RPMI7951 (cell line): ENCODE measurements around the gene MAD1L1. TPM values are rescaled to one million over a fixed set of nuclear protein-coding genes. Genes with fewer than 3 reads are reported as not detected.
"Not testable (repeated sequence)": the region's sequence is repeated elsewhere in the genome, so short reads cannot be mapped to it uniquely, and the experiment has no call there.

Experiments
- DNase-seq: peaks from one replicate; pipeline ENCODE4 v3.0.0-alpha.2; 2012; ENCODE audit warnings: low read depth
- total RNA-seq: library from RNA; depleted of rRNA; stranded (reverse); fragments of >200 nt; shearing (Covaris generic); gene quantifications from 2 replicates; pipeline ENCODE4 v1.2.3, GENCODE V29; 2014

The MAD1L1 gene
- total RNA-seq, 1 experiment from 2014 or later = 133 TPM

DNA sequence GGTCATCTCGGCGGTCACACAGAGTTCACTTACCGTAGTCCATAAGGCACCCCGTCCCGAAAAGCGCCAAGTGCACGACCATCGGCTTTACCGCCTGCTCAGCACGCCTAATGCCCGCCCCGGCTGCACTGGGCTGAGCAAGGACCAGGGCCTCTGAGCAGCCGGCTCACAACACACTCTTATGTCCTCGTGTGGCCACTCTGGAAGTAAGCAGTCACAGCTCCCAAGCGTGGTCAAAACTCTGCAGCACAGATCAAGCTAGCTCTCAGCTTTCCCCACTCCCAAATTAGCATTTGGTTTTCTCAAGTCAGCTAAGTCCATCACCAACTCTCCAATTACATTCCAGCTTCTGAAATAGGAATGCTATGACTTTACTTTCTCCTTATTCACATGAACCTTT lies 57.7 kb downstream of the MAD1L1 start:
- DNase-seq = no peak

DNA sequence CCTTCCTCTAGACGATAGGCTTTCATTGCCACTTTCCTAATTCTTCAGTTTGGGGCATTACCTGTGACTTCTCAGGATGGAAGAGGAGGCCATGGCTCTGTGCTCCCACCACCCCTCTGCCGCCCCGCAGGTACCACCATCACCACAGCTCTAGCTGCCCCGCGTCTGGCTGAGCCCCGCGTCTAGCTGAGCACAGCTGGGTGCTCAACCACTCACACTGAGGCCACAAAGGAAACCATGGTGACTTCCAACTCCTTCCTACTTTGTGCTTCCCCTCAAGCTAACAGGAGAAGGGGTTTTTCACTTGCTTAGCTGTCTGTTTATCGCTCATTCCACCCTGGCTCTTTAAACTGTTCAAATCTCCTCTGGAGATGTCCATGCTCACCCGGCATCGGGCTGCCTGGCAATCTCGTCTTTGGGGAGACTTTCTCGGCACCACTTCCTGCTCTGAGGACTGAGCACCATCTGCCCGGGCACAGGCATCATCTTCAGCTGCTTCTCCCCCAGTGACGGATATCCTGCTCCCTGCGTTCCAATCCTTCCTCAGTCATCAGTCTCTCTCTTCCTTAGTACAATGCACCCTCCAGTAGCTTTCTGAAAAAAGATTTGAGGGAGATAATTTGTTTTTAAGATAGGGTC lies 59.4 kb downstream of the MAD1L1 start:
- no peak for DNase-seq

DNA sequence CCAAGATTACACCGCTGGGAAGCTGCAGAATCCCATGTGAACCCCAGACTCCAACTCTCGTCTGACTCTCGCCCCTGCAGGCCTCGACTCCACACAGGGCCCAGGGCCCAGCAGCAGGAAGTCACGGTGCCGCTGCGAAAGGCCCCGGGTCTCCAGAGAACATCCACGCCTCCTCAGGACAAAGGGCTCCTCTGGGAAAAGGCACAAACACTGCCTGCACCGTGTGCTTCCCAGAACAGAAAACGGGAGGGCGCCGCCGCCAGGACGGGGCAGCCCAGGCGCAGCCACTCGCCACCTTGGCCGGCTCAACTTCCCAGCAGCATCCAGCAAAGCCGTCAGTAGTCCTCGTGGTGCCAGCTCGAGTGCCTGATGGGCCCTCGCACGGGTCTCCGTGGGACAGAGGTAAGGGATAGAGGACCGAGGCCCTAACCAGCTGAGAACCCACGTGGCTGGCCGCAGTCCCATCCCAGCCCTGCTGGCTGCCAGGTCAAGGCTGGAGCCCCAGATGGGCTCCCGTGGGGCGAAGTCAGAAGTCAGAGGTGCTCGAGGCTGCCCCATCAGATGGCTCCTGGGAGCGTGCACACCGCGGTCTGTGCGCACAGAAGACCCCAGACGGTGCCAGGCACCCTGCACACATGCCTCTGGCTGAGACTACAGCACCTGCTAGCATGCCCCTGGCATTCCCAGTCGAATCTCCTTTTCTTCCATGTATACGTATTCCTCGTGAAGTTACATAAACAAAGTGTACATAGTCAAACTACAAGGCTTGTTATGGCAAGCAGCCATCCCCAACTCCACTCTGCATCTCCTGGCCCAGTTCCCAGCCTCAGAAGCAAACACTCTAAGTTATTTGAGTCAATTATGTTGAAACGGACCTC lies 60.2 kb downstream of the MAD1L1 start:
- peak; percentile 38 for DNase-seq

DNA sequence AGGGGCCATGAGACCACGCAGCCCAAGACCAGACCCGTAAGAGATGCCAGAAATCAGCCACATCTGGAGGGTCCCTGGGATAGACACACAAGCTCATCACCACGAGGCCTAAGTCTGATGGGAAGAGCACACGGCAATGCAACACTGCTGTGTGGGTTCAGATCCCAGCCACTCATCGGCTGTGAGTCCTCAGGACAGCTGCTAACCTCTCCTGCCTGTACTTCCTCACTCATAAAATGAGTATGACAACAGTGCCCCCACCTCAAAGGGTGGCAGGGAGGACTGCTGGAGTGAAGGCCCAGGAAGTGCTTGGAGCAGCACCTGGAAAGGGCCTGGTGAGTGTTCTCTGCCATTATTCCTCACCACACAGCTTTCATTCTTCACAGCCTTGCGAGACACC lies 60.9 kb downstream of the MAD1L1 start:
- no peak for DNase-seq

DNA sequence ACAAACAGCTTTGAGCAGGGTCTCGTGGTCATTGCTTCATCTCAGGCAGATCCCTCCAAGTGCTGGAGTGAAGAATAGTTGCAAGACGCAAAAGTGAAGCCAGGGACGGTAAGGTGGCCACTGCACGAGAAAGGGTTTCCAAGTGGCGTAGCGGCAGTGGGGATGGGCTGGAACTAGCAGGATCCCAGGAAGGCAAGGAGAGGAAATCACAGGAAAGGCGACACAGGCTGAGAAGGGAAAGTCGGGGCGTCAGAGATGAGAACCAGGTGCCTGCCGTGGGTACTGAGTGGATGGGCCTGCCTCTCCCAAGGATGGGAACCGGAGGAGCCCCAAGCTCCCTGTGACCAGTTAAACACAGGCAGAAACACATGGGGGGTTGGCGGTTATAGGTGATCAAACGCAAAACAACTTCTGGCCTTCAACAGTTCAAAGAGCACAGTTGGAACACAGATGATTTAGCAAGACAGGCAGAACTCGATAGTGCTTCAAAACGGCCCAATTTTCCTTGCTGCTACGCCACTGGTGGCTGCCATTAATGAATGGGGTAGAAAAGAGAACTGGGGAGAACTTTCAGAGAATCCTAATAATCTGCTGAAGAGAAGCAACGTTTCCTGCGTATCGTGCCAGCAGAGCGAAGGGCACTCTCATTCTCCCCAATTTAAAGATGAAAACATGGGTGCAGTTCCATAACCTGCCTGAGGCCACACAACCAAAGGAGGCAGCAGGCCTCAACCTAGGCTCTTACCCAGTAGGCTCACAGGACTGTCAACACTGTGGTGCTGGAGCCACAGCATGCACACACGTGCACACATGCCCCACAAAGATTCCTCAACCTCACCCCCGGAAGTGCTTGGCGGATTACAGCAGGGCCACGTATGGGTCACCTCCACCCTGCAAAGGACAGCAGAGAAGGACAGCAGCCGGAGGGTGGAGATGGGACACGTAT lies 61.9 kb downstream of the MAD1L1 start:
- no peak for DNase-seq

DNA sequence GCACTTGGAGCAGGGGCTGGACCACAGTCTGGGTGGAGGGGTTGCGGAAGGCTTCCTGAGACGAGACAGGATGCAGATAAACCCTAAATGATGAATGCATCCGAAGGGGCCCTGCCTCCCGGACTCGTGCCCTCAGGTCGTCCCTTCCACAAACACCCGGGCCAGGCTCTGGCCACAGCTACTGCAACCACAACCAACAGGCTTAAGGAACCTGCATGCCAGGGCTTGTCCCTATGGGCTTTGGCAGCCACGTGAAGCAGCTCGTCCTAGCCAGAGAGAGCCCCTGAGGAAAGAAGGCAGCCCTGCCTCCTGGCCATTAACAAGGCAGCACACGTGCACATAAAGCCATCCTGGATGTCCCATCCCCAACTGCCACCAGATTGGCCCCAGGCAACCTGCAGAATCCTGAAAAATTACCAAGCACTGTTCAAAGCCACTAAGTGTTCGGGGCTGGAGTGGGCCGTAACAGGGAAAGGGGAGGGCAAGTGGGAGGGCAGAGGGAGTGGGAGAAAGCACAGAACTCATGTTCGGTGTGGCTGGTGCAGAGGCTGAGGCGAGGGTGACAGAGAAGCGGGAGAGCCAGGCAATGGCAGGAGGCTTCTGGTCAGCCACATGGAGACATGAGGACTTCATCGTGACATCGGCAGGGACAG lies 62.7 kb downstream of the MAD1L1 start:
- DNase-seq = peak; percentile 52

DNA sequence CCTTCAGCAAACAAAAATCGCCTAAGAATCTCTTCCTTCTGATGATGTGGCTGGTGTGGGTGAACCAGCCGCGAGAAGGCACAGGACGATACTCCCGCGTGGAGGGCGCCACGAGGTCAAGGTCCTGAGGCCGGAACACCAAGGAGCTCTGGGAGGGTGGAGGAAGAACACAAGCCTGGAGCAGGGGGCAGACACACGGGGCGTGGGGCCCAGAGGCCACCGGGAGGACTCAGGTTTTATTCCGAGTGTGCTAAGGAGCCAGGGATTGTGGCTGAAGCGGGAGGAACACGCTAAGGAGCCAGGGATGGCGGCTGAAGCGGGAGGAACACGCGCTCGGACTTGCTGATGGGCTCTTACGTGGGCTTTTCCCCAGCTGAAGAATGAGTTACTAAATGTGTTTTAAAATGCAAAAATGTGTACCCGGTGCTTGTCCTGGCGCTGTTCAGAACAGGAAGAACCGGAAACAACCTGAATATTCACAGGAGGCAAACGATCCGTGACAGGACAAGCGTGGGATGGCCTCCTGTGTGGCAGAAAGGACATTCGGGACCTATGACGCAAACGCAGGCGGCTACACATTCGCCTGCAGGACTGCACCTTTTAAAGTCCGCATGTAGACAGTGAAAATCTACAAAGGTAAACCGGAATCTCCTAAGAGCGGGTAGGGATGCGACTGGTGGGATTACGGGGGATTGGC lies 64.0 kb downstream of the MAD1L1 start:
- no peak for DNase-seq

DNA sequence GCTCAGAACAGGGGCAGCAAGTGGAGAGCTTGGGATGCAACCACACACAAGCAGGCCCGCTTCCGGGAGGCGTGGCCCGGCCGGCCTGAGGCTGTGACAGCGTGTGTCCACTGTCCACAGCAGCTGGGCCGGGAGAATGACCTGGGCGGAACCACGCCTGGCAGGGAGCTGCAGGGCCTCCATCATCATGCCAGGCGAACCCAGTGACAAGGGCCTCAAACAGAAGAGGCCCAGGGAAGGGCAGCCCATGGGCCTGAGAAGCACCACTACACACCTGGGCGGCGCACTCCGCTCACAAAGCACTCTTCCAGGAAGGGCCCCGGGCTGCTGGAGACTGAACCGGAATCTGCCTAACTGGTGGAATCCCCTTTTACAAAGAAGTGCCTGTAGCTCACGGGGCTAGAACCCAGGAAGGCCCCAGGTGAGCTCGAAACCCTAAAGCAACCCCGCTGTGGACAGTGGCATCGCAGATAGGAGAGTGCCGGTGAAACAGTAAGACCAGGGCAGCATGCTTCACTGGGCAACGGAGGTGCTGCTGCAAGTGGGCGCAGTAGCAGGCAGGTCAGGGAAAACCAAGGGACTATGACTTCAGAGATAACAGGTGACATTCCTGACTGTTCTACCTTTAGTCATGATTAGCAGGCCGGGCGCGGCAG lies 66.0 kb downstream of the MAD1L1 start:
- DNase-seq = peak; percentile 19

DNA sequence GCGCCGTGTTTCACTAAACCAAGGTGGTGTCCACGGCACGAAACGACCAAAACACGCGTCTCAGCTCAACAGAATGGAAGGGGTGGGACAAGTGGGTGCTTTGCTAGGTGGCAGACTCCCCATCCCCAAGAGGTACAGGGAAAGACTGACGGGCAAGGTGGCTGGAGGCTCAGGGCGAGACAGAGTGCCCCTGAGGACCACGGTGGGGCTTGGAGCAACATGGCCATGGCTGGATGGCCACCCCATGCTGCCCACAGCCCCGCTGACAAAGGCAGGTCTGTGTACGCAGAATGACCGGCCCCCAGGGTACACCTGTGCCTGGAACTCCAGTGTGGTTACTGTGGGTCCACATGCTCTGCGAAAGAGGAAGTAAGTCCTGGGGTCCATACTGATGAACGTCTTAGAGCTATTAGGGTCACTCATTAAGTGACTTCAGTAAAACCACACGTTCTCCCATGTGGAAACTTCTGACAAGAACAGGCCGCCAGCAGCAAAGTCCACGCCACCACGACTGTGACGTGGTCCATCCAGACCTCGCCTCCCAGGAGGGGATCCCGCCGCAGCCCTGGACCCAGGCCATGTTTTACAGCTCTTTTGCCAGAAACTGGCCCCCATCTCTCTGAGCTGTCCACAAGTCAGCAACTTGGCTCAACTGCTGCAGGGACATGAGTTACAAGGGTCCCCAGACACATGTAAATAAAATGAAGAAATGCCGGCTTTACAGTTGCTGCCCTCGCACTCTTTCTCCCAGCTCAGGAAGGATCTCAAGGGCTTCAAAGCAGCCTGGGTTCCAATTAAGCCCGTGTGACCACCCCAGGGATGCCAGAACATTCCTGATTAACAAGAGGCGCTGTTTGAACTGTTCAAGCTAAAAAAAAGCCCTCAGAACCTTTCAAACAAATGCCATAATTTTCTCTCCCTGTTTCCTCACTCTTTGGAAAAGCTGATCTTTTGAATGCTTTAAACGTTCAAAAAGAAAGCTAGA lies 66.8 kb downstream of the MAD1L1 start:
- no peak for DNase-seq

DNA sequence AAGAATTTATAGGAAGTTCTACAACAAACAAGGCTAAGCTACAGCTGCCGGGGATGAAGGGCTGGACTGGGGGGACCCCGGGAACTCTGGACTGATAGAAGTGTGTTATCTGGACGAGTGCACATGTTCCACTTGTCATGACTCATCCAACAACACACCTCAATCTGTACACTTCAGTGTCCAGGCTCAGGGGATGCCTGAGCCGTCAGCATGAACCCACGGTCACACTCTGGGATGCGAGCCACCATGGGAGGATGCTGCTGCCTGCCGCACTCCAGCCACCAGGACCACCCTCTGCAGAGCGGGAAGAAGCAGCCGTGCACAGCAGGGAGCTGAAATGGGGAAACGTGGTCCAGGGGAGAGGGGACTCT lies 67.5 kb downstream of the MAD1L1 start:
- DNase-seq = no peak

DNA sequence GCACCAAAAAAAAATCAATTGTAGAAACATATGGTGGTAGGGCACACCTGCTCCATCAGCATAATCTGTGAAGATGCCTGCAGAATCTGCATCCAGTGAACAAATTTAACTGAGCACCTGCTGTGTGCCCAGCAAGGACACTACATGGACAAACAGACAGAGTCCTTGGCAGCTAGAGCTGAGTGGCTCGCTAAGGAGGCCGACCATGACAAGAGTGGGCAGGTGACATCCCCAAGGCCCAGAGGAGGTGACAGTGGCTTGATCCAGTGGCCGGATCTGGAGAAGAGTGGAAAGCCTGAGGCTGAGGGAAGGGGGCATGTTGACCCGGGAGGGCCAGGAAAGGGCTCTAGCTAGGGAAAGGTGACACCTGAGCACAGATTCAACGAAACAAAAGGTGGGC lies 68.1 kb downstream of the MAD1L1 start:
- DNase-seq = no peak

DNA sequence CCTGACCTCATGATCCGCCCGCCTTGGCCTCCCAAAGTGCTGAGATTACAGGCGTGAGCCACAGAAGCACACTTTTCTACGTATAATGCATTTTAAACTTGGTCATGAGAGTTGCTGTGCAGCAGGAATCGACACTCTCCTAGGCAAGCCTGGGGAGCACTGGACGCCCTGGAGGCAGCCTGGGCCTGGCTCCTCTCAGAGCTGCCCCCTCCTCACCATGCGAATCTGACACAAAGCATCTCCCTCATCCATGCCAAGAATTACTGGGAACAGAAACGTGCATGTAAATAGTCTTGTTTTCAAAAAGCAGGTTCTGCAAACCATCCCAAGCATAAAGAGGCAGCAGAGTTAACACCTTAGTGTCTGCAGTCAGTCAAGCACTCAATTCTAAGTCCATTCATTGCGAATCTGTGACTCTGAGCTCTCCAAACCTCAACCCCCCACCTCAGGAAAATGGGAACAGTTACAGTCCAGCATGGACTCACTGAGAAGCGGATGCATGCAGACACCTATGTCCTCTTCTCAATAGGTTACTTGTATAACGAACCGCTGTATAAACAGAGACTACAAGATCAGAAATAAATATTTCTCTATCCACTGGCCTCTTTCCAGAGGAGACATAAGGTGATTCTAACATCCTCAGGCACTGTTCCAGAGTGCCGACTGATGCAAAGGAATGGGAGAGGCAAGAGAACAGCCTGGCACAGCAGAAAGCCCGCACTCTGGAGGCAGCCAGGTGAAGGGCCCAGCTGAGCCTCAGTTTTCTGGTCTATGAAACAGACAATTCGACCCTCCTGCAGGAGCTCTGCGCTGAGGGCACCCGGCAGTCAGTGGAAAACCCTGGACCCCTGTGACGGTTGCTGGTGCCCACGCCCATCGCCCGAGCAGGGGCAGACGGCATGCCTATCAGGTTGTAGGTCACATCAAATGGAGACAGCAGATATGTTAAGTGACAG lies 68.9 kb downstream of the MAD1L1 start:
- DNase-seq = no peak

DNA sequence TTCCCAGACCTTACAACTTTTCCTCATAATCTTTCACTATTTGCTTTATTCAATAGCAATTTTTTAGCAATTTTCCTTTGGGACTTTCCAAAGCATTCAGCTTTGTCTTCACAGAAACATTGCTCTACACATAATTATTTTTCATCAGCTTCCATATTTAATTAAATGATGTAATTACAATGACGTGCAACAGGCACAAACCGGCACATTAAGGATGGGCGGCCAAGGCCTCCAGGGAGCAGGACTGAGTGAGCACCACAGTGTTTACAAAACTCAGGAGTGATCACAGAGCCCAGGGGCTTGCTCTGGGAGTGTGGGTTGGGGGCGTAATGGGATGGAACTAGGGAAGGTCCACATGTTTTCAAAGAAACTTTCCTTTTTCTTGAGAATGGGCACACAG lies 69.8 kb downstream of the MAD1L1 start:
- no peak for DNase-seq

DNA sequence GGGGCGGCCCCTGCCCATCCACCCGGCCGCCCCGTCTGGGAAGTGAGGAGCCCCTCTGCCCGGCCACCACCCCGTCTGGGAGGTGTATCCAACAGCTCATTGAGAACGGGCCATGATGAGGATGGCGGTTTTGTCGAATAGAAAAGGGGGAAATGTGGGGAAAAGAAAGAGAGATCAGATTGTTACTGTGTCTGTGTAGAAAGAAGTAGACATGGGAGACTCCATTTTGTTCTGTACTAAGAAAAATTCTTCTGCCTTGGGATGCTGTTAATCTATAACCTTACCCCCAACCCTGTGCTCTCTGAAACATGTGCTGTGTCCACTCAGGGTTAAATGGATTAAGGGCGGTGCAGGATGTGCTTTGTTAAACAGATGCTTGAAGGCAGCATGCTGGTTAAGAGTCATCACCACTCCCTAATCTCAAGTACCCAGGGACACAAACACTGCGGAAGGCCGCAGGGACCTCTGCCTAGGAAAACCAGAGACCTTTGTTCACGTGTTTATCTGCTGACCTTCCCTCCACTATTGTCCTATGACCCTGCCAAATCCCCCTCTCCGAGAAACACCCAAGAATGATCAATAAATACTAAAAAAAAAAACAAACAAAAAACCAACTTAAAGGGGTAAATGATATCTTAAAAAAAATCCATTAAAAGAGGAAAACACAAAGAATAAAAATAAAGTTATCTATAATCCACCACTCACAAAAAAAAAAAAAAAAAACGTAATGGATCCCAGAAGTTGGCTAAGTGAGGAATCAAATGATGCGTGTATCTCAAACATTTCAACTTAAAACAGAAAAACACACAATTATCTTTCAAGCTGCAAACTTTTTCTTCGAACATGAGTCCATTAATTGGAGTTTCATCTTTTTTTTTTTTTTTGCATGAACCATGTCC lies 70.5 kb downstream of the MAD1L1 start:
- DNase-seq = not testable (repeated sequence)

DNA sequence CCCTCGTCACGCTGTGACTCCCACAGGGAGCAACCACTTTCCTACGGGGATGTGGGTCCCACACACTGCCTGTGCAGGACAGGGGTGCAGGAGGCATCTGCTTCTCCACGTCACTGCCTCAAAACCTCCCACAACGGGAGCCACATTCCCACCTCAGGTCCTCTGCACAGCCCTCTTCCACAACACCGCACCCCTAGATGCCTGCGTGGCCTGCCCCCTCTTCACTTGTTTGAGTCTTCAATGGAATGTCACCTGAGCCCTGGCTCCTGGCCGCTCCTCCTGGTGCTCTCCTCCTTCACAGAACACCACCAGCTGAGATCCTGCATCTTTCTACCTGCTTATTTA lies 73.6 kb downstream of the MAD1L1 start:
- no peak for DNase-seq

DNA sequence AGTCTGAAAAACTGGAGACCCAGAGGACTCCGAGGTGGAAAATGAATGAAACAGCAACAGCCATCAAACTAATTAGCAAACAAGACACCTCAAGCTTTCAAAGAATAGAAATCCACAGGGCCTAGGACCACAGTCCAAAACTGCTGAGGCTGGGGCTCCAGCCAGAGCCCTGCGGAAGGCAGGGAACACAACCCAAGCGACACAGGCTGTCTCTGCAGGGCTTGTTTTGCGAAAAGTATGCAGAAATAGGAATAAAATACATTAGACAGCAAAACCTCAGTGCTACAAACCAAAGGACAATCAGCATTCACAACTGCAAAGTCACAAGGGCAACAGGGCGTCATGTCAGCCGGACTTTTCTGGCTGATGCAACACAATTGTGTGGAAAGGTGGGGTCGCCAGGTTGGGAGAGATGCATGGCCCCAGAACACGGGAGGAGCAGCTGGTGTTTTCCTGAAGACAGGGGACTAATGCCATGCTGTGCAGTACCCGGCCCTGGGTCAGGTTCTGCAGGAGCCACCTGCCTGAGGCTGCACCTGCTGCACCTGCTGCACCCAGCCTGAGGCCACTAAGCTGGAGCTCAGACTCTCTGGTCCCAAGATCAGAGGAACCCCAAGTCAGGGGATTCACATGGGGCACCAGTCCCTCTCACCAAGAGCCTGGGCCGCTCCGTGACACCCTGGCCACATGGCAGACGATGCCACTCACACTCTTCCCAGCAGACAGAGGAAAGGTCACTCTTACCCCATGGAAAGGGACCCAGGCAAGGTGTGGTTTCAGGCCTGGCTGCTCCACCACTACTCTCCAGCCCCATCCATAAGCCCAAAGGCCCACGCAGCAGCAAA lies 74.2 kb downstream of the MAD1L1 start:
- DNase-seq = no peak
